ENCODE measurements around the gene TRAPPC6A.

DNA sequence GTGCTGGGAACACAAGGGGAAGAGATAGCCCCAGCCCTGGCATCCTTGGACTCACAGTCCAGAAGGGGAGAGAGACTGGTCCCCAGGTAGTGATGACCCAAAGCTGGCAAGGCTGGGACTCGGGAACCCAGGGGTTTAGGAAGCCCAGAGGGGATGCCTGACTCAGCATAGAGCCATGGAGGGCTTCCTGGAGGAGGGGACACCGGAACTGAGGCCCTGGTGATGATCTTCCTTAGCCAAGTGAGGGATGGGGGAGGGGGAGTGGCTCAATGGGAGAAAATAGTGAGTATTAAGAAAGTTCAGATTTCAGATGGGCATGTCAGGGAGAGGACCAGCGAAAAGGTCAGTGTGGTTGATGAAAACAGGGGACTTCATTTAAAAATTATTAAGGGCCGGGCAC, 40.4 kb upstream of the TRAPPC6A start:
- TF ChIP-seq CTCF (IDR thresholded peaks at IDR 0.05; ENCODE audit: low read length), result no peak
- TF ChIP-seq EZH2 (IDR thresholded peaks at IDR 0.05; ENCODE audit: borderline replicate concordance, low read length), result no peak

All from OCI-LY1 (cell line).